Measurements from ENCODE around the gene ABCB6. TPM values are rescaled to one million over a fixed set of nuclear protein-coding genes. Genes with fewer than 3 reads are reported as not detected.

ABCB6 gene
- total RNA-seq, 1 donor from 2014 or later, result 27.5 TPM

DNA sequence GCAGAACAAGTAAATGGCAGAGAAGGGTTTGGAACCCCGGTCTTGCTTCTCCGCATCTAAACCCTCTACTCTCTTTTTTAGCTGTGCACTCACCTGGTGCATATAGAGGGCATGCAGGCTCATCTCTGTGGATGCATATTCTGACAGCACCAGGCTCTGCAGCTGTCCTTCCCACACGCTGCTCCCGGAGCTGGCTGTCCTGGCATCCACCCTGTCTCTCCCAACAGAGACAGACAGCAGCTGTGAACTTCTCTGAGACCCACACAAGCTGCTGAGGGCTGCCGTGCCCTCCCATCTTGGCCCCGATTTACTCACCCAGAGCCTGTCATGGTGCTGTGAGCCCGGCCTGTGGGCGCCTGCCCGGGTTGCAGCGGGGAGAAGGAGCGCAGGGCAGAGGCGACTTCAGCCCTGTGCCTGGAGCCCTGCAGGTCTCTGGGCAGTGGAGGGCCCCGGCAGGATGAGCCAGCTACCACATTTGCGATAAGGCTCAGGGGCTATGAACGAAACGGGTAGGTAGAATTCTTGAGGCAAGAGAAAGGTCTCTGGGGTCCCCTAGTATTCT, 3.3 kb upstream of the ABCB6 start:
- peaks cover 19% of the 10 kb centered on the region for H3K4me1 Mint-ChIP-seq (ENCODE audit: unreplicated experiment)
- H3K27me3 Mint-ChIP-seq (ENCODE audit: unreplicated experiment), result no peaks in the 10 kb centered on the region
- H3K9me3 Mint-ChIP-seq (ENCODE audit: unreplicated experiment), result no peaks in the 10 kb centered on the region
- peaks cover 39% of the 10 kb centered on the region for H3K36me3 Mint-ChIP-seq (ENCODE audit: unreplicated experiment)
- no peak for TF ChIP-seq CTCF (IDR thresholded peaks at IDR 0.05)
- no peak overlapping the region for H3K4me3 Mint-ChIP-seq (ENCODE audit: unreplicated experiment)
- no peak for DNase-seq (ENCODE audit: extremely low spot score, unreplicated experiment)
- H3K27ac Mint-ChIP-seq (ENCODE audit: unreplicated experiment), result no peak overlapping the region

DNA sequence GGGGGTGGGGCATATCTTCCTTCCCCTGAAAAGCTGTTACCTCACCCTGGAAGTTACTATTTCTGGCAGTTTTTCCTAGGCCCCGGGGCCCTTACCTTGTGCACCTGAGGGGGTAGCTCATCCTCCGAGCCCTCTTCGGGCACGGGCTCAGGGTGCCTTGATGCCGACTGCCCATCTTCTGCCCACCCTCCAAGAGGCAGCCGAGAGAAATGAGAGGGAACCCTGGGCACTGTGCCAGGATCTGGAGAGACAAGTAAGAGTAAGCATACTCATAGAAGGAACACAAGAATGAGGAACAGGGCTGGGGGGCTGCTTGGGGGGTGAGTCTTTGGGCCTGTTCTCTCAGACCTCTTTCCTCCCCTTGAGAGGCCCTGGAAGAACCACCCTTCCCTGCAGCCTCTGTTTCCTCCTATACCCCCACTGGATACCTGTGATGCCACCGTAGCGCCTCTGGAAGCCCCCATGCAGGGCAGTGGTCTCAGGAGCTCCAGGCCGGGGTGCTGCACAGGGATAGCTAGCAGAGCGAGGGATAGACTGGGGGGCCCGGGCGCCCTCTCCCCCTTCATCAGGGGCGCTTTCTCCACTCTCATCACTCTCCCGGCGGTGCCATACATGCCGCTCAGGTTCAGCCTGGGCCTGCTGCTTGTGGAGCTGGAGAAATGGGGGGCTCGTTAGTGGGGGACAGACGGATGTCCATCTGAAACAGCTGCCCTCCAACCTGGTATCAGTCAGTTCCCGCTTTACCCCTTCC, 2.1 kb upstream of the ABCB6 start:
- no peak for DNase-seq (ENCODE audit: extremely low spot score, unreplicated experiment)
- no peak for TF ChIP-seq CTCF (IDR thresholded peaks at IDR 0.05)
- H3K4me1 Mint-ChIP-seq (ENCODE audit: unreplicated experiment), result peaks cover 25% of the 10 kb centered on the region
- H3K27ac Mint-ChIP-seq (ENCODE audit: unreplicated experiment), result no peak overlapping the region
- peaks cover 34% of the 10 kb centered on the region for H3K36me3 Mint-ChIP-seq (ENCODE audit: unreplicated experiment)
- H3K9me3 Mint-ChIP-seq (ENCODE audit: unreplicated experiment), result no peaks in the 10 kb centered on the region
- H3K4me3 Mint-ChIP-seq (ENCODE audit: unreplicated experiment), result no peak overlapping the region
- no peaks in the 10 kb centered on the region for H3K27me3 Mint-ChIP-seq (ENCODE audit: unreplicated experiment)

GRCh38 chr2:219219784-219220532, 1.2 kb upstream of the ABCB6 start:
- Mint-ChIP-seq H3K27me3 (ENCODE audit: unreplicated experiment) (no peaks in the 10 kb centered on the region), H3K36me3 (ENCODE audit: unreplicated experiment) (peaks cover 28% of the 10 kb centered on the region), H3K9me3 (ENCODE audit: unreplicated experiment) (no peaks in the 10 kb centered on the region), H3K4me1 (ENCODE audit: unreplicated experiment) (peaks cover 25% of the 10 kb centered on the region), H3K4me3 (ENCODE audit: unreplicated experiment) (no peak overlapping the region), H3K27ac (ENCODE audit: unreplicated experiment) (peak overlapping the region; percentile 99)
- no peak for DNase-seq (ENCODE audit: extremely low spot score, unreplicated experiment)
- TF ChIP-seq CTCF (IDR thresholded peaks at IDR 0.05), result no peak

DNA sequence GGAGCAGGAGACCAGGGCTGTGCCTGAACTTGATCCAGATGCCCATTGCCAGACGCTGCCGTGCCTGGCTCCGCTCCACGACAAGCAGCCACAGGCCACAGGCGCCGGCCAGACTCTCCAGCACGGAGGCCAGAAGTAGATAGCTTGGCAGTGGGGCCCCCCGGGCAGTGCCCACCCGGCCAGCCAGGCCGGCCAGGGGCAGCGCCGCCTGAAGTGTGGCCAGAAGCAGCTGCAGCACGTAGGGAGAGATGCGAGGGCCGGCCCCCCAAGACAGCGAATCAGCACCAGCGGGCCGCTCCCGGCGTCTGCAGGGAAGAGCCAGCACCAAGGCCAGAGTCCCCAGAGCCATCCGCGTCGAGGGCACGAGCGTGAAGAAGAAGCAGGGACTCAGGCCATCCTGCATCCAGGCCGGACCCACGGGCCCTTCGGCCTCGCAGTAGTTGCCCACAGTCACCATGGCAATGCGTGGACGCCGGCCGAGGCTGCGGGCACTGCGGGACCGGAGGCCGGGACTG, 484 bp downstream of the ABCB6 start:
- H3K9me3 Mint-ChIP-seq (ENCODE audit: unreplicated experiment), result no peaks in the 10 kb centered on the region
- H3K36me3 Mint-ChIP-seq (ENCODE audit: unreplicated experiment), result peaks cover 30% of the 10 kb centered on the region
- peak overlapping the region; percentile 99 for H3K27ac Mint-ChIP-seq (ENCODE audit: unreplicated experiment)
- peak overlapping the region; percentile 83 for H3K4me3 Mint-ChIP-seq (ENCODE audit: unreplicated experiment)
- no peaks in the 10 kb centered on the region for H3K27me3 Mint-ChIP-seq (ENCODE audit: unreplicated experiment)
- TF ChIP-seq CTCF (IDR thresholded peaks at IDR 0.05), result no peak
- H3K4me1 Mint-ChIP-seq (ENCODE audit: unreplicated experiment), result peaks cover 25% of the 10 kb centered on the region
- DNase-seq (ENCODE audit: extremely low spot score, unreplicated experiment), result peak; percentile 90

GRCh38 chr2:219216535-219216915, 2.2 kb downstream of the ABCB6 start:
- no peaks in the 10 kb centered on the region for H3K9me3 Mint-ChIP-seq (ENCODE audit: unreplicated experiment)
- peaks cover 28% of the 10 kb centered on the region for H3K36me3 Mint-ChIP-seq (ENCODE audit: unreplicated experiment)
- H3K4me1 Mint-ChIP-seq (ENCODE audit: unreplicated experiment), result peaks cover 25% of the 10 kb centered on the region
- no peak for TF ChIP-seq CTCF (IDR thresholded peaks at IDR 0.05)
- peak overlapping the region; percentile 99 for H3K27ac Mint-ChIP-seq (ENCODE audit: unreplicated experiment)
- no peak for DNase-seq (ENCODE audit: extremely low spot score, unreplicated experiment)
- H3K27me3 Mint-ChIP-seq (ENCODE audit: unreplicated experiment), result no peaks in the 10 kb centered on the region
- H3K4me3 Mint-ChIP-seq (ENCODE audit: unreplicated experiment), result no peak overlapping the region

Measured in osteocyte (in vitro differentiated cells).